ENCODE data around the gene ATP8A1. TPM values are rescaled to one million over a fixed set of nuclear protein-coding genes. Genes with fewer than 3 reads are reported as not detected.

The ATP8A1 gene
- total RNA-seq, 2 donors from 2014 or later: 37.4 to 70.9 TPM

- no peak for DNase-seq
- peaks cover 21% of the 10 kb centered on the region for H3K4me1 ChIP-seq
- no peaks in the 10 kb centered on the region for H3K9me3 ChIP-seq
- no peak overlapping the region for H3K27ac ChIP-seq
- no peak for TF ChIP-seq POLR2A (IDR thresholded peaks at IDR 0.05)
- TF ChIP-seq, protein P1, sequence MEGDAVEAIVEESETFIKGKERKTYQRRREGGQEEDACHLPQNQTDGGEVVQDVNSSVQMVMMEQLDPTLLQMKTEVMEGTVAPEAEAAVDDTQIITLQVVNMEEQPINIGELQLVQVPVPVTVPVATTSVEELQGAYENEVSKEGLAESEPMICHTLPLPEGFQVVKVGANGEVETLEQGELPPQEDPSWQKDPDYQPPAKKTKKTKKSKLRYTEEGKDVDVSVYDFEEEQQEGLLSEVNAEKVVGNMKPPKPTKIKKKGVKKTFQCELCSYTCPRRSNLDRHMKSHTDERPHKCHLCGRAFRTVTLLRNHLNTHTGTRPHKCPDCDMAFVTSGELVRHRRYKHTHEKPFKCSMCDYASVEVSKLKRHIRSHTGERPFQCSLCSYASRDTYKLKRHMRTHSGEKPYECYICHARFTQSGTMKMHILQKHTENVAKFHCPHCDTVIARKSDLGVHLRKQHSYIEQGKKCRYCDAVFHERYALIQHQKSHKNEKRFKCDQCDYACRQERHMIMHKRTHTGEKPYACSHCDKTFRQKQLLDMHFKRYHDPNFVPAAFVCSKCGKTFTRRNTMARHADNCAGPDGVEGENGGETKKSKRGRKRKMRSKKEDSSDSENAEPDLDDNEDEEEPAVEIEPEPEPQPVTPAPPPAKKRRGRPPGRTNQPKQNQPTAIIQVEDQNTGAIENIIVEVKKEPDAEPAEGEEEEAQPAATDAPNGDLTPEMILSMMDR (IDR thresholded peaks at IDR 0.05): no peak
- intact Hi-C loops (cut with DNase I): no loop called here
- no peaks in the 10 kb centered on the region for H3K36me3 ChIP-seq (replicated peaks in 1 of 2; ENCODE audit: insufficient read depth in 1 of 2, low read depth in 2 of 2)
- no peak overlapping the region for H3K4me3 ChIP-seq
- no peak for ATAC-seq
- 87 to 91% methylated on average over 4 of the region's 4 CpGs for WGBS, 2 donors
- no peaks in the 10 kb centered on the region for H3K27me3 ChIP-seq
Observed at GRCh38 chr4:42628740-42629139, 28.2 kb downstream of the ATP8A1 start.

DNA sequence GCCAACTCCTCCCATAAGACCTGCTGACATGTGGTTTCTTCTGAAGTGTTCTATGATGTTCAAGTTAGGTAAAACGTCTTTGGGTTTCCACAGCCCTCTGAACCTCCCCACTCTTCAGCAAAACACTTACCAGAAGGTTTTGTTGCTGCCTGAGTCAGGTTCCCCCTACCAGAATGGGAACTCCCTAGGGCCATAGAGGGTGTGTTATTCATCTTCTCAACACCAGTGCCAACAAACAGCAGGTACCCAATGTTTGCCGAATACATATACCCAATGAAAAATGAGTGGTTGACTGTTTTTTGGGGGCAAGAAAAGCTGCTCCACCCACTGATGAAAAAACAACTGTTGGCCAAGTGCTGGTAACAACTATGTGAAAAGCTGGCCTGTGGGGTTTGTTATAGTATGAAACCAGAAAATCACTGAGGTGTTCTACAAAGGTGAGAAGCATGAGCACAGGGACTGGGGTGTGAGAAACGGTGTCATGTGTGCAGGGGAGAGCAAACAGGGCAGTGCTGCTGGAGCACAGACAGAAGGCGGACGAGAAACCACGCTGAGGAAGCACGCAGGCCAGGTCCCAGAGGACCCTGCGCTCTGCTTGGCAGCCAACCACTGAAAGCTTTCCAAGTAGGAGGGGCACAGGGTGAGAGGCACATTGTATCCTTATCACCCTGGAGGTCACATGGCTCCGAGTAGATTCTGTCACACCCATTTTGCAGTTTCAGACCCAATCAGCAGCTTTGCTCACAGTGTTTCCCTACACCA, 28.8 kb downstream of the ATP8A1 start:
- Histone ChIP-seq H3K27me3 (no peaks in the 10 kb centered on the region), H3K9me3 (no peaks in the 10 kb centered on the region), H3K27ac (peak overlapping the region in 2 of 4 donors; percentile 5 to 55), H3K4me1 (peaks cover 21% of the 10 kb centered on the region), H3K4me3 (no peak overlapping the region), H3K36me3 (replicated peaks in 1 of 2; ENCODE audit: insufficient read depth in 1 of 2, low read depth in 2 of 2) (no peaks in the 10 kb centered on the region)
- DNase-seq (peak; percentile 86 to 88 (median 87)), ATAC-seq (peak; percentile 99)
- TF ChIP-seq, protein P1 (IDR thresholded peaks at IDR 0.05): no peak
- peak in 1 of 3 donors; percentile 28 for TF ChIP-seq POLR2A (IDR thresholded peaks at IDR 0.05)
- 23 to 30% methylated on average over 9 of the region's 9 CpGs for WGBS, 2 donors
- intact Hi-C loops (cut with DNase I): no loop called here

DNA sequence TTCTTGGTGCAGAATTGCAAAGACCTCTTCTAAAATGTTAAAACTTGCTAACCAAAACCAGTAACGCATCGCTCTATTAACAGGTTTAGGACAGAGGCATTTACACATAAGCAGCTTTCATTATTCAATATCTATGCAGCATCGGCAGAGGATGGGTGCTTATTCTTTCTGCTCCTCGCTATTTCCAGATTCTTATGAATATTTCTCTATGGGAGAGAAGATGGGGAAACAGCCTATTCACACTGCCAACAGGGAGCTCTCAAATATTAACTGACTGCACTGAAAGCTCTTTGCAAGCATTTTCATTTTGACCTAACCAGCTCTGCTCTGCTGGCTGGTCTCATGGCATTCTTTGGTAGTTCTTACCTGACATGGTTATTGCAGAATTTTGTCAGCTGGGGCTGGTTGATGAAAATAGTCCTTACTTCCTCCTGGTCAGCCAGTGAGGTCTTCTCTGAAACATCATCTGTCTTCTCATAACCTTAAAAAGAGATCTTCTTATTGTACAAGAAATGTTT, 30.2 kb downstream of the ATP8A1 start:
- Histone ChIP-seq H3K9me3 (no peaks in the 10 kb centered on the region), H3K27me3 (no peaks in the 10 kb centered on the region), H3K4me3 (no peak overlapping the region), H3K4me1 (peaks cover 21% of the 10 kb centered on the region), H3K27ac (no peak overlapping the region), H3K36me3 (replicated peaks in 1 of 2; ENCODE audit: insufficient read depth in 1 of 2, low read depth in 2 of 2) (no peaks in the 10 kb centered on the region)
- DNase-seq: no peak
- WGBS, 2 donors: 94 to 95% methylated on average over 4 of the region's 4 CpGs
- TF ChIP-seq, protein P1 (IDR thresholded peaks at IDR 0.05): no peak
- TF ChIP-seq POLR2A (IDR thresholded peaks at IDR 0.05): no peak
- intact Hi-C loops (cut with DNase I): no loop called here
- ATAC-seq: no peak

- Histone ChIP-seq H3K4me3 (no peak overlapping the region), H3K27ac (no peak overlapping the region), H3K27me3 (no peaks in the 10 kb centered on the region), H3K9me3 (no peaks in the 10 kb centered on the region), H3K36me3 (replicated peaks in 1 of 2; ENCODE audit: insufficient read depth in 1 of 2, low read depth in 2 of 2) (no peaks in the 10 kb centered on the region), H3K4me1 (peaks cover 21% of the 10 kb centered on the region)
- DNase-seq (no peak), ATAC-seq (no peak)
- TF ChIP-seq, protein P1 (IDR thresholded peaks at IDR 0.05): no peak
- TF ChIP-seq POLR2A (IDR thresholded peaks at IDR 0.05): no peak
- WGBS, 2 donors: 54 to 62% methylated on average over 4 of the region's 4 CpGs
- intact Hi-C loops (cut with DNase I): no loop called here
Observed at GRCh38 chr4:42625329-42625728, 31.6 kb downstream of the ATP8A1 start.

- WGBS, 2 donors: 70 to 72% methylated on average over 3 of the region's 3 CpGs
- Histone ChIP-seq H3K36me3 (replicated peaks in 1 of 2; ENCODE audit: insufficient read depth in 1 of 2, low read depth in 2 of 2) (no peaks in the 10 kb centered on the region), H3K4me1 (peaks cover 21% of the 10 kb centered on the region), H3K27me3 (no peaks in the 10 kb centered on the region), H3K9me3 (no peaks in the 10 kb centered on the region), H3K27ac (no peak overlapping the region), H3K4me3 (no peak overlapping the region)
- no peak for TF ChIP-seq POLR2A (IDR thresholded peaks at IDR 0.05)
- TF ChIP-seq, protein P1 (IDR thresholded peaks at IDR 0.05): no peak
- DNase-seq (no peak), ATAC-seq (no peak)
- intact Hi-C loops (cut with DNase I): no loop called here
Observed at GRCh38 chr4:42624551-42624950, 32.4 kb downstream of the ATP8A1 start.

Data from body of pancreas (tissue), 4 donors.